ENCODE results near the gene TPO. TPM values are rescaled to one million over a fixed set of nuclear protein-coding genes. Genes with fewer than 3 reads are reported as not detected.

Gene TPO
- total RNA-seq, 2 experiments from 2014 or later = 0.18 TPM; not detected in 1

DNA sequence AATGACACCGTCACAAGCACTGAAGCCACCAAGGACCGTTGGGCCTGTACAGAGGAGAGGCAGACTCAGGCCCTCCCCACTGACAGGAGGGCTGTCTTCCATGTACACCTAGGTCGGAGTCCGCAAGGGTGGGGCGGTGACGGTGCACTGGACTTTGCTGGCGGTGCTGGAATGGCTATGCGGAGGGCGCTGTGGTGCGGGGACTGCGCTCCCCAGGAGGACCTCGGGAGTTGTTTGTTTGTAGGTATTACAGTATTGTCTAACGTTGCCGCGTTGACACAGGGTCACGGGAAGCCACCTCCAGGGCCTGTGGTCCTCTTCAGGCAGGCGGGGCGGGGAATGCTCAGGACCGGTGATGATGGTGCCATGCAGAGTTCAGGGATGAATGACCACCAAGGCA is 126.2 kb downstream of the TPO start:
- Mint-ChIP-seq H3K4me3 (no peak overlapping the region), H3K36me3 (no peaks in the 10 kb centered on the region), H3K27me3 (no peaks in the 10 kb centered on the region), H3K4me1 (no peaks in the 10 kb centered on the region), H3K27ac (no peak overlapping the region), H3K9me3 (ENCODE audit: low read depth) (no peaks in the 10 kb centered on the region)
- CTCF ChIA-PET = no interaction called here
- ATAC-seq = no peak
- no peak for DNase-seq

DNA sequence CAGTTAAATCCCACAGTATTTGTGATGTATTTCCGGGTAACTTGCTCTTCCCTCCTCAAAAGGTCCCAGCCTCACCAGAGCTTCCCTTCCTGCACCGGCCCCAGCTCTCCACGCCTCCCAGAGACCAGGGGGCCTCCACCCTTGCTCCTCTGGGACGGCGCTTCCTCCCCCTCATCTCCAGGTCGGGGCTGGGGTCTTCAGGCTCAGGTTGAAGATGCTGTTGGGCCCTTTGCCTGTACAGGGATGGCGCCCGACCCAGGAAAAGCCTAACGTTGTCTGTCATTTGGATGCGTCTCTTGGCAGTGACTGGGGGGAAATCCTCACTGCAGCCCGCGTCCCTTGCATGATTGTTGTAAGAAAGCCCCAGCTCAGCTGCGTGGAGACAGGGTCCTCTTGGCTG is 126.7 kb downstream of the TPO start:
- H3K36me3 Mint-ChIP-seq = no peaks in the 10 kb centered on the region
- no peak overlapping the region for H3K27ac Mint-ChIP-seq
- DNase-seq (no peak), ATAC-seq (no peak)
- H3K4me1 Mint-ChIP-seq = no peaks in the 10 kb centered on the region
- H3K27me3 Mint-ChIP-seq = no peaks in the 10 kb centered on the region
- no peaks in the 10 kb centered on the region for H3K9me3 Mint-ChIP-seq (ENCODE audit: low read depth)
- no peak overlapping the region for H3K4me3 Mint-ChIP-seq
- CTCF ChIA-PET = no interaction called here

DNA sequence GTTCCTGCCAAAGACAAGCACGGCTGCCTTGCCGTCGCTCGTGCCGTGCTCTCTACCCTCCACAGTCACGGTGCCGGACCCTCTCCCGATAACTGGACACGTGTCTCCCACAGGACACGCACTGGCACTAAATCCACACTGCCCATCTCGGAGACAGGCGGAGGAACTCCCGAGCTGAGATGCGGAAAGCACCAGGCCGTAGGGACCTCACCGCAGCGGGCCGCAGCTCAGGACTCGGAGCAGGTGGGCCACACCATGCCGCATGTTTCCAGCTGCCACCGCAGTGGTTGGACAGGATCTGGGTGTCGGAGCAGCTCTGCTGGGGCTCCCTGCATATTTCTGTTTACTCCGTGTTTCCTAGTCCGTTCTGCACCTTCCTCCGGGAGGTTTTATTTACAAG is 127.2 kb downstream of the TPO start:
- no peaks in the 10 kb centered on the region for H3K4me1 Mint-ChIP-seq
- H3K27me3 Mint-ChIP-seq = no peaks in the 10 kb centered on the region
- H3K27ac Mint-ChIP-seq = no peak overlapping the region
- DNase-seq (no peak), ATAC-seq (no peak)
- no peak overlapping the region for H3K4me3 Mint-ChIP-seq
- CTCF ChIA-PET = no interaction called here
- no peaks in the 10 kb centered on the region for H3K36me3 Mint-ChIP-seq
- H3K9me3 Mint-ChIP-seq (ENCODE audit: low read depth) = no peaks in the 10 kb centered on the region

DNA sequence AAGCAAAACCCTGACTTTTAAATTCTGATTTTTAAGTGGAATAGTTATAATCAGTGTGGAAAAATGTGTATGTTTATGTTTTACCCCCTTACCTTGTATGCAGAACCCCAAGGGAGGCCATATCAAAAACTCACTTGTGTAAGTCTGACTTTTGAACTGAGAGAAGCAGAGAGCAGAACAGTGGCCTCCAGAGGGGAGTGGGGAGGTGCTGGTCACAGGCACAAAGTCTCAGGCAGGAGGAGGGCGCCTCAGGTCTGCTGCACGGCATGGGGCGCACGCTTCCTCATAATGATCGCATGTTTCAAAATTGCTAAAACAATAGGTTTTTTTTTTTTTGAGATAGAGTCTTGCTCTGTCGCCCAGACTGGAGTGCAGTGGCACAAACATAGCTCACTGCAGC is 127.8 kb downstream of the TPO start:
- no peaks in the 10 kb centered on the region for H3K9me3 Mint-ChIP-seq (ENCODE audit: low read depth)
- H3K4me1 Mint-ChIP-seq = no peaks in the 10 kb centered on the region
- no peak overlapping the region for H3K4me3 Mint-ChIP-seq
- H3K27ac Mint-ChIP-seq = no peak overlapping the region
- no peaks in the 10 kb centered on the region for H3K27me3 Mint-ChIP-seq
- H3K36me3 Mint-ChIP-seq = no peaks in the 10 kb centered on the region
- CTCF ChIA-PET = no interaction called here
- ATAC-seq = no peak
- DNase-seq = no peak

DNA sequence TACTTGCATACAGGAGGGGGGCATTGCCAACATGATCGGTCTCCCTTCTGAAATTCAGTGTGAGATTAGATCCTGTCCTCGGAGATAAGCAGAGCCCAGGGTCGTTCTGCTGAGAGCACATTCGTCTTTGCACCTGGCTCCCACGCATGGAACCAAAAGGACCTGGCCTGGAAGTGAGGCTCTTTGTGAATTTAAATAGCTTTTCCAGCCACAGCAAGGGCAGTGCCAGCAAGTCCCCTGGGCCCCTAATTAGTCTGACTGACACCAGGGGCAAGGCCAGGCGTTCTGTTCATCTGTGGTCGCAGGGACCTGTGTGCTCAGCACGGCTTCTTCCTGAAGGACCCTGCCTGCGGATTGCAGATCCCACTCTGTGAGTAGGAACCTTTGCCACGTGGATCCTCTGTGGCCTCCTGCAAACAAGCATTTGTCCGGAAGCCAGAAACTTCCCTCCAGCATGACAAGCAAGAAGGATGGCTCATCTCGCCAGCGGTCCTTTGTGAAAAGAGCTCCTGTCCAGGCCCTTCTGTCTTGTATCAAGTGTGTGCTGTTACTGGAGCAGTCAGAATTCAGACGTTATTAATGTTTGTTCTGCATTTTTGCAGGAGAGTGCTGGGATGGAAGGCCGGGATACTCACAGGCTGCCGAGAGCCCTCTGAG is 128.7 kb downstream of the TPO start:
- no peak for ATAC-seq
- no peaks in the 10 kb centered on the region for H3K36me3 Mint-ChIP-seq
- no peak overlapping the region for H3K27ac Mint-ChIP-seq
- CTCF ChIA-PET = no interaction called here
- no peaks in the 10 kb centered on the region for H3K4me1 Mint-ChIP-seq
- H3K4me3 Mint-ChIP-seq = no peak overlapping the region
- no peaks in the 10 kb centered on the region for H3K9me3 Mint-ChIP-seq (ENCODE audit: low read depth)
- no peak for DNase-seq
- no peaks in the 10 kb centered on the region for H3K27me3 Mint-ChIP-seq

DNA sequence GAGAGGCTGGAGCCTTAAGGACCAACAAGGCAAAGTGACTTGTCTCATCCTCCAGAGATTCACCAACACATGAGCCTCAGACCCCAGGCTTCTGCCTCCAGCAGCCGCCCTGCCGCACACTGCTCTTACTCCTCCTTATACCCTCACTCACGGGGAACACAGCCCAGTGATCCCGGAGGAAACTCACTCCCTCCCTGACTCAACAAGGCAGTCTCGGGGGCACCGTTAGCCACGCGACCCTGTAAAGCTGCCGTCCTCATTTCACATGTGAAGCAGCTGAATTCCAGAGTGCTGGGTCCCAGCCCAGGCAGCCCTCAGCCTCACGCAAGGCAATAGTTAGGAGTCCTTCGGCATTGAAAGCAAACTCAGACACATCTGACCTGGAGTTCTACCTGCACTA is 129.7 kb downstream of the TPO start:
- Mint-ChIP-seq H3K36me3 (no peaks in the 10 kb centered on the region), H3K27me3 (no peaks in the 10 kb centered on the region), H3K4me3 (no peak overlapping the region), H3K9me3 (ENCODE audit: low read depth) (no peaks in the 10 kb centered on the region), H3K27ac (no peak overlapping the region), H3K4me1 (no peaks in the 10 kb centered on the region)
- DNase-seq = no peak
- CTCF ChIA-PET = no interaction called here
- no peak for ATAC-seq

DNA sequence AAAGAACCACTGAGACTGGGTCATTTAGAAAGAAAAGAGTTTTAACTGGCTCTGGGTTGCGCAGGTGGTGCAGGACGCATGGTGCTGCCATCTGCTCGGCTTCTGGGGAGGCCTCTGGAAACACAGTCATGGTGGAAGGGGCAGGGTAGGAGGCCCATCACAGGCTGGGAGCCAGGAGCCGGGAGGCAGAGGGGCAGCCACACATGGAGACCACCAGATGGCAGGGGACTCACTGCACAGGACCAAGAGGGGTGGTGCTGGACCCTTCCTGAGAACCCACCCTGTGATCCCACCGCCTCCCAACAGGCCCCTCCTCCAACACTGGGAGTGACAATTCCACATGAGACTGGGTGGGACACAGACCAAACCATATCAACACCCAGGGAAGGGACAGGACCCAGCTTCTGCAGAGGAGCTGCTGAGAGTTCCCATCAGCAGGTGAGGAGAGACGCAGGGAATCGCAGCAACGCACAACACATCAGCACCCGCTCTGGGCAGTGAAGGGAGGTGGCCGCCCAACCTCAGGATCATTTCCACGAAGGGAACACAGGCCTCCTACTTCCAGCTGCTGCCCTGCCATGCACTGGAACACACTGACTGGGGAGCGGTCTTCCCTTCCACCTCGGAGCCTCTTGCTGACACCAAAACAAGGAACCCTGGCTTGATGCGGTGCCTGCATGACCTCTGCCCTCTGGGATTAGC is 130.7 kb downstream of the TPO start:
- Mint-ChIP-seq H3K27me3 (no peaks in the 10 kb centered on the region), H3K4me1 (no peaks in the 10 kb centered on the region), H3K4me3 (no peak overlapping the region), H3K27ac (no peak overlapping the region), H3K36me3 (no peaks in the 10 kb centered on the region), H3K9me3 (ENCODE audit: low read depth) (no peaks in the 10 kb centered on the region)
- CTCF ChIA-PET = no interaction called here
- DNase-seq = no peak
- no peak for ATAC-seq

DNA sequence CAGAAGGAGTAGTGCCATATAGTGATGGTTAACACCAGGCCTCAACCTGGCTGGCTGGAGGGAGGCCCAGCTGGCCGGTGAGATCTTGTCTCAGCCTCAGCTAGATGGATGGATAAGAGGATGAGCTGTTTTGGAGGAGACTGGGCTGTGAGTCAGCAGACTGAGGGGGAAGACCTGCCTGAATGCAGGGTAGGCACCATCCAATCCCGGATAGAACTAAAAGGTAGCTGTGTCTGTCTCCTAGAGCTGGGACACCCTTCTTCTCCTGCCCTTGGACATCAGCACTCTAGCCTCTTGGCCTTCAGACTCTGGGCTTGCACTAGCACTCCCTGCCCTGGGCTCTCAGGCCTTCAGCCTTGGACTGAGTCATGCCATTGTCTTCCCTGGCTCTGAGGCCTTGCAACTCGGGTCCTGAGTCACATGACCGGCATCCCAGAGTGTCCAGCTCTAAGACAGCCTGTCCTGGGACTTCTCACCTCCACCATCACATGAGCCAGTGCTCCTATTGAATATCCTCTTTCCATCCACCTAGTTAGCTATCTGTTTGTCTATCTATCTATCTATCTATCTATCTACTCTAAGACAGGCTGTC is 131.3 kb downstream of the TPO start:
- Mint-ChIP-seq H3K27me3 (no peaks in the 10 kb centered on the region), H3K4me1 (no peaks in the 10 kb centered on the region), H3K9me3 (ENCODE audit: low read depth) (no peaks in the 10 kb centered on the region), H3K36me3 (no peaks in the 10 kb centered on the region), H3K27ac (no peak overlapping the region), H3K4me3 (no peak overlapping the region)
- CTCF ChIA-PET = interaction anchor here (1.3 kb wide), 1 partner anchor 590 kb away, joined by 4 read pairs; no protein-coding TSS in a partner anchor
- DNase-seq (no peak), ATAC-seq (no peak)

DNA sequence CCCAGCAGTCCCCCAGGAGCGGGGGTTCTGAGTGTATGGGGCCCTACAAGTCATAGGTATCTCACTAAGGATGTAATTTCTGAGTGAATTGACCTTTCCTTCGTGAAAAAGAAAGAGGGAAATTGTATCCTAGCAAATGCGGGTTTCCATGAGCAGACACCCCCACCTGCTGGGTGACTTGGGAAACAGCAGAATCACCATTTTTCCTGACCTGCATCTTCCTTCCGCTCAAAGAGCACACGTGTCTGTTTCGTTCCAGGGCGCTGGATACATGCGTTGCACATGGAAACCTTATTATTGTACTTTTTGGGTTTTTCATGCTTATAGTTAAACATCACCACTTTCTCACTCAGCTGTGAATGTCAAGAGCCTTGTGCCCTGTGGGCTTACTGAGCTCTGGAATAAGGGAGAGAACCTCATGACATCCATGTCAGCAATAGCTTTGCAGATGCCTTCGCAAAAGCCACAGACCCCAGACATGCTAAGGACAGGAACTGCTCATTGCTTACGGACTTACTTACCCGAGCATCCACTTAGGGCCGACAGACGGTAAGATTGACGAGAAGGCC is 132.8 kb downstream of the TPO start:
- Mint-ChIP-seq H3K27ac (no peak overlapping the region), H3K27me3 (no peaks in the 10 kb centered on the region), H3K4me3 (no peak overlapping the region), H3K36me3 (no peaks in the 10 kb centered on the region), H3K9me3 (ENCODE audit: low read depth) (no peaks in the 10 kb centered on the region), H3K4me1 (peaks cover 1% of the 10 kb centered on the region)
- DNase-seq (no peak), ATAC-seq (no peak)
- CTCF ChIA-PET = interaction anchor here (0.8 kb wide), 1 partner anchor 591 kb away, joined by 3 read pairs; no protein-coding TSS in a partner anchor

DNA sequence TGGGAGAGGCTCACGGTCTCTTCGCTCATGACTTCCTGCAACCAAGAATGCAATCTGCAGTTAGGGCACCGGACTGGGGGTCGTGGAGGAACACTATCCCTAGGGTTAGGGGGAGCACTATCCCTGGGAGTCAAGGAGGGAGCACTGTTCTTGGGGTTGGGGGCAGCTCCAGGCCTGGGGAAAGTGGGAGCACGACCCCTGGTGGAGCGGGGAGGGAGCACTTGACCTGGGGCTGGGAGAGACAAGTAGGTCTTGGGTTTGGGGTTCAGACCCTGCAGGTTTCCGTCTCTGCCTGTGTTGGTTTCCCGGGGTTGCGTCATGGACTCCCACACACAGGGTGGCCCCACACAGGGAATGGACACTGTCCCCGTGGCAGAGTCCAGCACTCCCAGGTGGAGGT is 133.6 kb downstream of the TPO start:
- Mint-ChIP-seq H3K4me1 (peaks cover 2% of the 10 kb centered on the region), H3K4me3 (no peak overlapping the region), H3K36me3 (no peaks in the 10 kb centered on the region), H3K27ac (no peak overlapping the region), H3K27me3 (no peaks in the 10 kb centered on the region), H3K9me3 (ENCODE audit: low read depth) (no peaks in the 10 kb centered on the region)
- ATAC-seq = no peak
- CTCF ChIA-PET = interaction anchor here (0.8 kb wide), 1 partner anchor 592 kb away, joined by 3 read pairs; no protein-coding TSS in a partner anchor
- DNase-seq = no peak

DNA sequence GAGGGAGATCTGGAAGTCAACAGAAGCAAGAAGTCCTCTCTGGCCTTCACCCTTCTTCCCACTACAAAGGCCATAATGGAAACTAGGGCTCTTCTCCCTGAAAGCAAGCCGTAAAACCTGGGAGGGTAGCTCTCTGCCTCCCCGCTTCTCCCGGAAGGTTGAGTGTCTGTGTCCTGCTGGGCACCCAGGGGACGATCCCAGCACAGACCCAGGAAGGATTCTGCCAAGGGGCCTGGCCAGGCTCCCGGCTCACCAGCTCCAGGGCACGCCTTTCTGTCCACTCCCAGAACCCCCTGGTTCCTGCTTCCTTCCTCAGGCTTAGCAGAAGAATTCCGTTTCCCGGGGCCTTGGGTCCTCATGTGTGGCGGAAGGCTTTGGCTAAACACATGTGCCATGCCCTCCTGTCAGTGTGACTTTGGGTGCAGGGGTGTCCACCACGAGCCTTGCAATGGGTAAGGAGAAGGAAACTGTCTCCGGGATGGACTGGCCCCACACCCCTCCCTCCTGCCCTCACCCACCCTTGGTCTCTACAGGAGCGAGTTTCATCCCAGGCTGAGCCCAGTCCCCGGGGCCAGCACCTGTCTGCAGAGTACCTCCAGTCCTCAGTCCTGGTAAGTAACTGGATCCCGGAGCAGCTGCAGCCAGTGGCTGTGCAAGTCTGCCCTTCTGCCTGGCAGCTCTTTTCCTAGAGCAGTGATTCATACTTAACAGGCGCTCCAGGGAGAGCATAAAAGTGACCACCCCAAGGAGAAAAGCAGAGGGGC is 135.8 kb downstream of the TPO start:
- no peak overlapping the region for H3K27ac Mint-ChIP-seq
- H3K4me3 Mint-ChIP-seq = no peak overlapping the region
- DNase-seq (no peak), ATAC-seq (no peak)
- H3K27me3 Mint-ChIP-seq = no peaks in the 10 kb centered on the region
- no peaks in the 10 kb centered on the region for H3K36me3 Mint-ChIP-seq
- H3K9me3 Mint-ChIP-seq (ENCODE audit: low read depth) = no peaks in the 10 kb centered on the region
- peaks cover 2% of the 10 kb centered on the region for H3K4me1 Mint-ChIP-seq
- CTCF ChIA-PET = interaction anchor here (1.0 kb wide), 1 partner anchor 202 kb away, joined by 4 read pairs; no protein-coding TSS in a partner anchor

DNA sequence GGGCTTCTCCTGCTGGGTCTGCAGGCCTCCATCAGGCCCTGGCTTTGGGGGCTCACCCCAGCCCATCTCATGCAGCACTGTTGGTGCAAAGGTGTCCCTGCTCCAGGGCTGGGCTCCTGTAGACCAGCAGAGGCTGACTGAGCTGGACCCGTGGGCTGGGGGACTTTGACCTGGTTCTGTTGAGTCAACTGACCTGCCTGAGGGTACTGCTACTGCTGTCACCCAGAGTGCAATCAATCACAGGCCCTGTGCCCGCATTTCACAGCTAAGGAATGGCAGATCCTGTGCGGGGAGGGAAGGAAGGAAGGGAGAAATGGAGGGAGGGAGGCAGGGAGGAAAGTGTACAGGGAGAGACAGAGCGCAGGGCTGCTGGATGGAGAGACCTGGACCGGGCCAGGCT is 136.8 kb downstream of the TPO start:
- Mint-ChIP-seq H3K27ac (no peak overlapping the region), H3K4me1 (peaks cover 2% of the 10 kb centered on the region), H3K9me3 (ENCODE audit: low read depth) (no peaks in the 10 kb centered on the region), H3K4me3 (no peak overlapping the region), H3K27me3 (no peaks in the 10 kb centered on the region), H3K36me3 (no peaks in the 10 kb centered on the region)
- no peak for DNase-seq
- CTCF ChIA-PET = interaction anchor here (1.0 to 2.4 kb wide), 12 partner anchors 9 to 912 kb away, joined by 3 to 10 read pairs (median 4); no protein-coding TSS in a partner anchor
- no peak for ATAC-seq

DNA sequence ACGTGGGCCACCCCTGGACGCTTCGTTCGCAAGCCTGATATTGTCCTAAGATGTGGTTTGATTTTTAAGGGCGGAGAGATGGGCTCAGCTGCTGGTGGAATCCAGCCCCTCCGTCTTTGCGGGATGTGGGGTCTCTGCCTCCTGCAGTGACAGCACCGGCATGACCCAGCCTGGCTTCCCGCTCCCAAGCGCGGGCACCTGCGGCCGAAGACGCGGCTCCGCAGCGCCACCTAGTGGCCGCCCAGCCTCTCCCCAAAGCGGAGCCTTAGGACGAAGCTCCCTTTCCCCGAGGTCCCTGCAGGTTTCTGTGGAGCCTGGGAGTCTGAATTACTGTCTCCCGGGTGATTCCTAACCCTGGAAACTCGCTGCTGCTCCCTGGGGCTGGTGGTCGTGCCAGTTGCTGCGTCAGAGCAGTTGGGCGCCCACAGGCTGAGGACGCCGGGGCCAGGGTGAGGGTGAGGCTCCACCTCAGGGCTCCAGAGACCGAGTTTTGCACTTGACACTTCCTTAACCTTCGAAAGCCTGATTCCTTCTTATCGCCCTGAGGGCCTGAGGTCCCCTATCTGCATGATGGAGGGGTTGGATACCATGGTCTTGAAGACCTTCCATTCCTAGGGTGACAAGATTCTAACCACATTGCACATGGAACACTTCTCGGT is 137.5 kb downstream of the TPO start:
- H3K27ac Mint-ChIP-seq = no peak overlapping the region
- H3K27me3 Mint-ChIP-seq = no peaks in the 10 kb centered on the region
- CTCF ChIA-PET = interaction anchor here (0.7 to 2.4 kb wide), 17 partner anchors 9 to 912 kb away, joined by 3 to 10 read pairs (median 4); no protein-coding TSS in a partner anchor
- H3K36me3 Mint-ChIP-seq = no peaks in the 10 kb centered on the region
- H3K4me3 Mint-ChIP-seq = no peak overlapping the region
- DNase-seq (peak; percentile 55), ATAC-seq (peak; percentile 83)
- no peaks in the 10 kb centered on the region for H3K9me3 Mint-ChIP-seq (ENCODE audit: low read depth)
- H3K4me1 Mint-ChIP-seq = peaks cover 2% of the 10 kb centered on the region
